ENCODE data around the gene OR52B2. TPM values are rescaled to one million over a fixed set of nuclear protein-coding genes. Genes with fewer than 3 reads are reported as not detected.

The OR52B2 gene
- total RNA-seq, 1 experiment from 2014 or later = not detected

DNA sequence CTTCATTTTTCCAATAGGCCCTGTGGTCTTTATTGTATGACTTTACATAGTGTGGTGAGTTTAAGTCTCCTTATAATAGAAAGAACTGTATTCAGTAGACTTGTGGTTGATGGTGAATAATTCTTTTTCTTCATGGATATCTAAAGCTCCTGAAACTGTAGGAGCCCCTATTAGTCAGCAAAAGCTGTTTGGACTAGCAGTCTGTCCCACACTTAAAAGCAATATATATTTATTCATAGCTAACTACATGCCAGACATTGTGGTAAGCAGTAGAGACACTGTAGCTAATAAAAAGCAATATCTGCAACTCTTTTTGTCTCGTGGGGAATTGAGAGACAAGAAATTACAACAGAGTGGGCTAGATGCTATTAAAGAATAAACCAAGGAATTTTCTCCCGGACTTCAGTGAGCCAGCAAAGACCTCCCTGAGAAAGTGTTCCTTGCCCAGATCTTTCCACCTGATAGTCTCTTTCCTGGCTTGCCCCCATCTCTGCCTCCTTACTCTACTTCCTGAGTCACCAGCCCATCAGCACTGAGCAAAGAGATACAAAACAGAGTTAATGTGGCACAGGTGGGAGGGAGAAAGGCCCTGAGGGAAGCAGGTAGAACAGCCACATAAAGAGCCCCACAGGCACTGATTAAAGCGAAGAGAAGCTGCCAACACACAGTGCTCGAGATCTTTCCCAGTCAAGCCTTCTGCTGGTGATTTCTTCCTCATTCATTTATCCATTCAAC is 27.5 kb upstream of the OR52B2 start:
- no peak for TF ChIP-seq EZH2 (IDR thresholded peaks at IDR 0.05; ENCODE audit: borderline replicate concordance, low read depth, low read length, poor library complexity, severe bottlenecking)
- TF ChIP-seq, protein P1, sequence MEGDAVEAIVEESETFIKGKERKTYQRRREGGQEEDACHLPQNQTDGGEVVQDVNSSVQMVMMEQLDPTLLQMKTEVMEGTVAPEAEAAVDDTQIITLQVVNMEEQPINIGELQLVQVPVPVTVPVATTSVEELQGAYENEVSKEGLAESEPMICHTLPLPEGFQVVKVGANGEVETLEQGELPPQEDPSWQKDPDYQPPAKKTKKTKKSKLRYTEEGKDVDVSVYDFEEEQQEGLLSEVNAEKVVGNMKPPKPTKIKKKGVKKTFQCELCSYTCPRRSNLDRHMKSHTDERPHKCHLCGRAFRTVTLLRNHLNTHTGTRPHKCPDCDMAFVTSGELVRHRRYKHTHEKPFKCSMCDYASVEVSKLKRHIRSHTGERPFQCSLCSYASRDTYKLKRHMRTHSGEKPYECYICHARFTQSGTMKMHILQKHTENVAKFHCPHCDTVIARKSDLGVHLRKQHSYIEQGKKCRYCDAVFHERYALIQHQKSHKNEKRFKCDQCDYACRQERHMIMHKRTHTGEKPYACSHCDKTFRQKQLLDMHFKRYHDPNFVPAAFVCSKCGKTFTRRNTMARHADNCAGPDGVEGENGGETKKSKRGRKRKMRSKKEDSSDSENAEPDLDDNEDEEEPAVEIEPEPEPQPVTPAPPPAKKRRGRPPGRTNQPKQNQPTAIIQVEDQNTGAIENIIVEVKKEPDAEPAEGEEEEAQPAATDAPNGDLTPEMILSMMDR (conservative IDR thresholded peaks at IDR 0.05; ENCODE audit: low read depth, low read length) = no peak
- DNase-seq (ENCODE audit: low spot score) = no peak
- no peak overlapping the region for H3K27ac ChIP-seq (ENCODE audit: low read depth, low read length, poor library complexity, severe bottlenecking)
- H3K9me3 ChIP-seq (ENCODE audit: low read depth, low read length, poor library complexity, severe bottlenecking) = no peaks in the 10 kb centered on the region
- POLR2A ChIA-PET (ENCODE audit: low non-redundant PET) = no interaction called here
- no peak overlapping the region for H3K4me3 ChIP-seq (ENCODE audit: low read depth, low read length, poor library complexity, severe bottlenecking)
- CTCF ChIA-PET = no interaction called here
- intact Hi-C loops (cut with micrococcal nuclease; ENCODE audit: unreplicated experiment) = no loop called here
- no peaks in the 10 kb centered on the region for H3K36me3 ChIP-seq (ENCODE audit: insufficient read depth, low read length, poor library complexity, severe bottlenecking)
- H3K27me3 ChIP-seq (replicated peaks; ENCODE audit: insufficient read depth, low read depth, low read length, poor library complexity) = no peaks in the 10 kb centered on the region
- peaks cover 7% of the 10 kb centered on the region for H3K4me1 ChIP-seq (ENCODE audit: insufficient read depth, low read length, poor library complexity, severe bottlenecking)
- BruUV-seq (replicated peaks) = no TSS peak

DNA sequence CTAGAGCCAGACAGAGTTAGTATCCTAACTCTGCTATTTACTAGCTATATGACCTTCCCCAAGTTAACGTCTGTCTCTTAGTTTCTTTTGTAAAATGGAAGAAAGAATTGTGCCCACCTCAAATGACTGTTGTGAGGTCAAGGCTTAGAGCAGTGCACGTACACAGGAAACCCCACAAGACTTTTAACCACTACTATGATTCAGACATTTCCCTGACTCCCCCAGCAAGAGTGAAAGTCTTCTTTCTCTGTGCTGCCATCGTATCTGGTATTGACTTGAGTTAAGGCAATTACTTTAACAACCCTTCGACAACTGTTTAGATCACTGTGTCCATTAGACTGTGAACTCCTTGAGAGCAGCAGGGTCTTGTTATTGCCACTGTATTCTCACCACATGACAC is 26.3 kb upstream of the OR52B2 start:
- H3K4me1 ChIP-seq (ENCODE audit: insufficient read depth, low read length, poor library complexity, severe bottlenecking) = peaks cover 5% of the 10 kb centered on the region
- intact Hi-C loops (cut with micrococcal nuclease; ENCODE audit: unreplicated experiment) = no loop called here
- ChIA-PET POLR2A (ENCODE audit: low non-redundant PET) (no interaction called here), CTCF (no interaction called here)
- no peak for TF ChIP-seq EZH2 (IDR thresholded peaks at IDR 0.05; ENCODE audit: borderline replicate concordance, low read depth, low read length, poor library complexity, severe bottlenecking)
- TF ChIP-seq, protein P1 (conservative IDR thresholded peaks at IDR 0.05; ENCODE audit: low read depth, low read length) = no peak
- H3K9me3 ChIP-seq (ENCODE audit: low read depth, low read length, poor library complexity, severe bottlenecking) = no peaks in the 10 kb centered on the region
- no peak for DNase-seq (ENCODE audit: low spot score)
- H3K27ac ChIP-seq (ENCODE audit: low read depth, low read length, poor library complexity, severe bottlenecking) = no peak overlapping the region
- no peaks in the 10 kb centered on the region for H3K36me3 ChIP-seq (ENCODE audit: insufficient read depth, low read length, poor library complexity, severe bottlenecking)
- no TSS peak for BruUV-seq (replicated peaks)
- H3K4me3 ChIP-seq (ENCODE audit: low read depth, low read length, poor library complexity, severe bottlenecking) = no peak overlapping the region
- H3K27me3 ChIP-seq (replicated peaks; ENCODE audit: insufficient read depth, low read depth, low read length, poor library complexity) = no peaks in the 10 kb centered on the region

DNA sequence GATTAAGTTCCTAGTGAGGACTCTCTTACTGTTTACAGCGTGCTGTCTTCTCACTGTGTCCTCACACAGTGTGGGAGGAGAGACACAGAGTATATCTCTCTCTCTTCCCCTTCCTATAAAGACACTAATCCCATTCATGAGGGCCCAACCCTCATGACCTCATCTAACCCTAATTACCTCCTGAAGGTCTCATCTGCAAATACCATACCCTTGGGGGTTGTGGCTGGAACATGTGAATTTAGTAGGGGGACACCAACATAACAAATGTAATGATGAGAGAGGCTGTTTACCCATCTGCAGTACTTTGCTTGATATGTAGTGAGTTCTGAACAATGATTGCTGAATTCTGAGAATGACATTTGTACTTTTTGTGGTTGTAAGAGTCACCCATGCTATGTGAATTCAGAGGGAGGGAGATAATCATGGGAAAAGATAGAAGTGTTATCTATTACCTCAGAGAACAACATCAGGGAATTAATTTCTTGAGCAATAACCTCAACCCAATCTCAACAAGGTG is 24.0 kb upstream of the OR52B2 start:
- no peak overlapping the region for H3K4me3 ChIP-seq (ENCODE audit: low read depth, low read length, poor library complexity, severe bottlenecking)
- no TSS peak for BruUV-seq (replicated peaks)
- intact Hi-C loops (cut with micrococcal nuclease; ENCODE audit: unreplicated experiment) = no loop called here
- no peak for TF ChIP-seq EZH2 (IDR thresholded peaks at IDR 0.05; ENCODE audit: borderline replicate concordance, low read depth, low read length, poor library complexity, severe bottlenecking)
- TF ChIP-seq, protein P1 (conservative IDR thresholded peaks at IDR 0.05; ENCODE audit: low read depth, low read length) = no peak
- no peaks in the 10 kb centered on the region for H3K36me3 ChIP-seq (ENCODE audit: insufficient read depth, low read length, poor library complexity, severe bottlenecking)
- H3K4me1 ChIP-seq (ENCODE audit: insufficient read depth, low read length, poor library complexity, severe bottlenecking) = no peaks in the 10 kb centered on the region
- H3K27ac ChIP-seq (ENCODE audit: low read depth, low read length, poor library complexity, severe bottlenecking) = no peak overlapping the region
- CTCF ChIA-PET = no interaction called here
- DNase-seq (ENCODE audit: low spot score) = no peak
- H3K9me3 ChIP-seq (ENCODE audit: low read depth, low read length, poor library complexity, severe bottlenecking) = no peaks in the 10 kb centered on the region
- no peaks in the 10 kb centered on the region for H3K27me3 ChIP-seq (replicated peaks; ENCODE audit: insufficient read depth, low read depth, low read length, poor library complexity)
- POLR2A ChIA-PET (ENCODE audit: low non-redundant PET) = no interaction called here

All from A673 (cell line).